Articular chondrocyte of knee joint (primary cell): Measurements from ENCODE around the gene C11orf68. TPM values are rescaled to one million over a fixed set of nuclear protein-coding genes. Genes with fewer than 3 reads are reported as not detected.

Source experiments
- total RNA-seq: library from RNA; depleted of rRNA; stranded (reverse); fragments of >200 nt; gene quantifications from 2 replicates; pipeline ENCODE4 v1.2.3, GENCODE V29; 2012

C11orf68 gene
- 26.8 and 32.6 TPM in 2 replicates for total RNA-seq

DNA sequence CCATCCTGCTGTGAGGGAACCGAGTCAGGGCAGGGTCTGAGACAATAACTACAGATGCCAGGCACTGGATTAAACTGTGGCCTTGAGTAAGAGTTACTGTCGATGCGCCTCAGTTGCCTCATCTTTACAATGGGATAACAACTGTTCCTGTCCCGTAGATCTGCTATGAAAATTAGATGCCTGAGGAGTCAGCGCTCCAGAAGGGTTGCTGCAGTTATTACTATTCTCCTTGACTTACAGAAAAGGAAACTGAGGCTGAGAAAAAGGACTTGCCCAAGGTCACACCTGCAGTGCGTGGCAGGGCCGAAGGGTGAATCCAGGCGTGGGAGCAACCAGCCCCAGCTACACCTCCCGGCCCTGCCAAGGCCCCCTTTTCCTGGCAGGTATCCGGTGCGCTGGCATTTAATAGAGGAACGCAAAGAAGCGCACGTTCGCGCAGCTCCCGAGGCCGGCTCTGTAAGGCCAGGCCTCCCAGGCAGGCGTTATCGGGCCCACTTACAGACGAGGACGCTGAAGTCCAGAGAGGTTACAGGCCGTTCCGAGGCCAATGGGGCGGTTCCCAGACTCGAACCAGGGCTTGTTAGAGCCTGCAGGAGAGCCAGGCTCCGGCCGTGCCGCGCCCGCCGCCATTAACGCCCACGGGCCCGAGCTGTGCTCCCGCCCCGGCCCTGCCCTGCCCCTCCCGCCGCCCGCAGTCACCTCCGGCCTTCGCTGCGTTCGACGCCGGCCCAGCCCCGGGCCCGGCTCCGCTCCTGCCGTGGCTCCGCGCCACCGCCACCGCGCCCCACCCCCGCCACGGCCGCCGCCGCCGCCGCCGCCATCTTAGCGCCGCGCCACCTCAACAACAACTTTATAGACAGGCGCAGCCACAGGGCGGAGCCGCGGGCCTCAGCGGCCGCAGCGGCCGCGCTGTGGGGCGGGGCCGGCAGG lies at the start of gene C11orf68:
Gene C11orf68 (minus strand): TSS at position 852 of the 930 bp plus-strand sequence. CDS start 31 bp downstream, at position 821.

GRCh38 chr11:65961267-65962140 lies 42.6 kb upstream of the C11orf68 start, which contains the start of gene SART1:
Gene SART1, plus strand, starts transcription at chr11:65961734. Its CDS starts 47 bp downstream, at chr11:65961781.

DNA sequence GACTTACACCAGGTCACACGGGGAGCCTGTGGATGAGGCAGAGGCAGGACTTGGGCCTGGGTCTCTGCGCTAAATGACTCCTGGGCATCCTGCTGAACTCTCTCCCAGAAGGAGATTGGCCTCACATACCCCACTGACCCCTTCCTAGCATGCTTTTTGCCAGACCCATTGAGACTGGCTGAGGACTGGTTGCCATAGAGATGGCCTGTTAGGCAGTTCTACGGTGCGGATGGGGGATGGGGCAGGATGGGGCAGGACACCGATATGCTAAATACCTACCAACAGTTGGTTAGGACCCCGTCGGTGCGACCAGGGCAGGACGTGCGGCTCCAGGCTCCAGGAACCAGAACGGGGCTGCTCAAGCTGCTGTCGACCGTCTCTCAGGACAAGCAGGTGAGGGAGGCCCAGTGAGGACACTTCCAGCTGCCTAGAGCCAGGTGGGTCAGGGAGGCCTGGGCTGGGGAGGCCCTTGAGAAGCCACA lies 26.6 kb upstream of the C11orf68 start, which contains the start of gene TSGA10IP:
Gene TSGA10IP (plus strand): TSS at position 51 of the 482 bp plus-strand sequence. CDS start 196 bp downstream, at position 247.

GRCh38 chr11:65919141-65919572 lies 295 bp upstream of the C11orf68 start, which contains the start of gene DRAP1:
Gene DRAP1, plus strand, starts transcription at chr11:65919426. Its CDS starts 76 bp downstream, at chr11:65919502.

DNA sequence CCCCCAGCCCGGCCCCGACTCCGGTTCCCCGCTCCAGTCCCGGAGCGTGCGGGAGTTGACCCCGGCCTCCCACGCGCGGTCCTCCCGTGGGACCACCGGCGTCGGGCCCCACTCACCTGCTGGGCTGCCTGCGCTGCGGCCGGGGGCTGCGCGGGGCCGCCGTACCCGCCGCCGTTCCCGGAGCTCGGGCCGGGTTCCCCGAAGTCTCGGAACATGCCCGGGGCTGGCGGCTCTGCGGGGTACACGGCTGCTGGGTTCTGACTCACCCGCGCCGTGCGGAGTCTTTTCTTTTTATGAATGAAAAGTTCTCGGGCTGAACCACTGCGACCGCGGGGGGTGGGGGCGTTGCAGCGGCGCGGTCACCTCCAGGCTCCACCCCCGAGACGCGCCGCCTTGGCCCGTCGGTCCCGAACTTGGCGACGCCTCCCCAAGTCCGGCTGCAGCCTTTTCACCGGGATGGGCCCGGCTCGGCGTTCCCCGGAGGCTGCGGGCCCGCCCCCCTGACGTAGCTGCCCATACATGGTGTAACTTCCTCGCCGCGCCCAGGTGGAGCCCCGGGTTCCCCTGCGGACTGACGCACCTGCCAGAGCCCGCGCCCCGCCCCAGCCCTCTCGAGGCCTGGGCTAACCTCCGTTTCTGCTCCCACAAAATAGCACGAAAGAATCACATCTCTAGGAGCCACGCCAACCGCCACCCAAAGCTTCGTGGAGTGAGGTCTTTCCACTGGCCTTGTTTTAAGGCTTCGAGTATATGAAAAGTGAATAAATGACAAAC lies 18.6 kb downstream of the C11orf68 start, which contains the start of gene FOSL1:
Gene FOSL1 (minus strand): TSS at position 264 of the 774 bp plus-strand sequence. CDS start 49 bp downstream, at position 215.

GRCh38 chr11:65890324-65891218 lies 28.3 kb downstream of the C11orf68 start, which contains the start of gene CCDC85B:
Gene CCDC85B, plus strand, starts transcription at chr11:65890673. Its CDS starts 111 bp downstream, at chr11:65890784.

GRCh38 chr11:65888163-65888814 lies 30.6 kb downstream of the C11orf68 start, which contains the start of gene FIBP:
Gene FIBP, minus strand, starts transcription at chr11:65888471. Its CDS starts 53 bp downstream, at chr11:65888418.

GRCh38 chr11:65879617-65880016 lies 39.2 kb downstream of the C11orf68 start, which contains the start of gene CTSW:
Gene CTSW, plus strand, starts transcription at chr11:65879837. Its CDS starts 18 bp downstream, at chr11:65879855.

GRCh38 chr11:65872586-65873317 lies 46.1 kb downstream of the C11orf68 start, which contains the start of gene EFEMP2:
Gene EFEMP2, minus strand, starts transcription at chr11:65872800. Its CDS starts 446 bp downstream, at chr11:65872354.

Other genes with a start within 250 kb of the C11orf68 start
- 36.9 and 40.2 TPM in 2 replicates for gene KAT5, start 206.8 kb downstream of the C11orf68 start, total RNA-seq
- 35.1 and 51.9 TPM in 2 replicates for gene RNASEH2C, start 198.3 kb downstream of the C11orf68 start, total RNA-seq
- gene AP5B1, start 138.1 kb downstream of the C11orf68 start, total RNA-seq: 11.8 and 14.9 TPM in 2 replicates
- gene OVOL1, start 132.0 kb downstream of the C11orf68 start, total RNA-seq: not detected in 2 replicates
- gene SNX32, start 85.1 kb downstream of the C11orf68 start, total RNA-seq: 1.2 and 2.2 TPM in 2 replicates
- gene CFL1, start 60.9 kb downstream of the C11orf68 start, total RNA-seq: 577 and 633 TPM in 2 replicates
- gene MUS81, start 58.6 kb downstream of the C11orf68 start, total RNA-seq: 29.2 and 34.4 TPM in 2 replicates
- gene EFEMP2, start 46.3 kb downstream of the C11orf68 start, total RNA-seq: 102 and 105 TPM in 2 replicates
- 0.13 TPM in 1 of 2 replicates, not detected in the other for gene CTSW, start 39.2 kb downstream of the C11orf68 start, total RNA-seq
- 130 and 132 TPM in 2 replicates for gene FIBP, start 30.6 kb downstream of the C11orf68 start, total RNA-seq
- gene CCDC85B, start 28.4 kb downstream of the C11orf68 start, total RNA-seq: 57.9 and 60.6 TPM in 2 replicates
- gene FOSL1, start 18.7 kb downstream of the C11orf68 start, total RNA-seq: 13.1 and 26.1 TPM in 2 replicates
- 147 and 149 TPM in 2 replicates for gene DRAP1, start 364 bp upstream of the C11orf68 start, total RNA-seq
- not detected in 2 replicates for gene TSGA10IP, start 26.4 kb upstream of the C11orf68 start, total RNA-seq
- 24.2 and 24.4 TPM in 2 replicates for gene SART1, start 42.7 kb upstream of the C11orf68 start, total RNA-seq
- gene EIF1AD, start 83.1 kb upstream of the C11orf68 start, total RNA-seq: 26.6 and 27.2 TPM in 2 replicates
- gene BANF1, start 83.4 kb upstream of the C11orf68 start, total RNA-seq: 37.4 and 40.0 TPM in 2 replicates
- gene CST6, start 92.9 kb upstream of the C11orf68 start, total RNA-seq: 3.0 and 7.6 TPM in 2 replicates
- gene CATSPER1, start 107.4 kb upstream of the C11orf68 start, total RNA-seq: 0.26 and 0.43 TPM in 2 replicates
- gene GAL3ST3, start 130.1 kb upstream of the C11orf68 start, total RNA-seq: 0.32 TPM in 1 of 2 replicates, not detected in the other
- gene SF3B2, start 133.3 kb upstream of the C11orf68 start, total RNA-seq: 116 and 131 TPM in 2 replicates
- 29.5 and 36.6 TPM in 2 replicates for gene PACS1, start 151.2 kb upstream of the C11orf68 start, total RNA-seq